ENCODE measurements around the gene USH2A. TPM values are rescaled to one million over a fixed set of nuclear protein-coding genes. Genes with fewer than 3 reads are reported as not detected.

USH2A gene
- total and polyA plus RNA-seq, 4 donors, result 0.09 to 0.39 (median 0.15) TPM

- Histone ChIP-seq H3K27ac (ENCODE audit: low read depth, low read length) (no peak overlapping the region), H3K36me3 (ENCODE audit: control insufficient read depth, insufficient read depth, low read length) (no peaks in the 10 kb centered on the region), H3K9me3 (ENCODE audit: control insufficient read depth, insufficient read depth, low read length) (no peaks in the 10 kb centered on the region), H3K4me3 (ENCODE audit: low read depth, low read length) (no peak overlapping the region), H3K27me3 (ENCODE audit: control insufficient read depth, insufficient read depth, low read length) (no peaks in the 10 kb centered on the region), H3K4me1 (ENCODE audit: control insufficient read depth, insufficient read depth, low read length) (no peaks in the 10 kb centered on the region)
- no peak for DNase-seq (ENCODE audit: low read depth in 4 of 6, low spot score in 6 of 6)
These were observed 797.3 kb downstream of the USH2A start for GRCh38 chr1:215625949-215626348.

GRCh38 chr1:215623162-215623561, 800.1 kb downstream of the USH2A start:
- no peak overlapping the region for H3K27ac ChIP-seq (ENCODE audit: low read depth, low read length)
- H3K36me3 ChIP-seq (ENCODE audit: control insufficient read depth, insufficient read depth, low read length), result no peaks in the 10 kb centered on the region
- H3K9me3 ChIP-seq (ENCODE audit: control insufficient read depth, insufficient read depth, low read length), result no peaks in the 10 kb centered on the region
- H3K4me1 ChIP-seq (ENCODE audit: control insufficient read depth, insufficient read depth, low read length), result no peaks in the 10 kb centered on the region
- no peaks in the 10 kb centered on the region for H3K27me3 ChIP-seq (ENCODE audit: control insufficient read depth, insufficient read depth, low read length)
- no peak overlapping the region for H3K4me3 ChIP-seq (ENCODE audit: low read depth, low read length)
- WGBS (ENCODE audit: insufficient coverage), result no CpG with 5 or more reads among the region's 4 CpGs
- peak in 1 of 6 donors; percentile 11 for DNase-seq (ENCODE audit: low read depth in 4 of 6, low spot score in 6 of 6)

- Histone ChIP-seq H3K27ac (ENCODE audit: low read depth, low read length) (no peak overlapping the region), H3K4me1 (ENCODE audit: control insufficient read depth, insufficient read depth, low read length) (no peaks in the 10 kb centered on the region)
- WGBS (ENCODE audit: insufficient coverage), result no CpG with 5 or more reads among the region's 1 CpG
These were observed 805.3 kb downstream of the USH2A start for GRCh38 chr1:215617979-215618378.

GRCh38 chr1:215612391-215612790, 810.9 kb downstream of the USH2A start:
- no peak overlapping the region for H3K27ac ChIP-seq (ENCODE audit: low read depth, low read length)
- no peak overlapping the region for H3K4me3 ChIP-seq (ENCODE audit: low read depth, low read length)
- peaks cover 2% of the 10 kb centered on the region for H3K9me3 ChIP-seq (ENCODE audit: control insufficient read depth, insufficient read depth, low read length)
- DNase-seq (ENCODE audit: low read depth in 4 of 6, low spot score in 6 of 6), result no peak
- no CpG with 5 or more reads among the region's 3 CpGs for WGBS (ENCODE audit: insufficient coverage)
- peaks cover 16% of the 10 kb centered on the region for H3K36me3 ChIP-seq (ENCODE audit: control insufficient read depth, insufficient read depth, low read length)
- H3K27me3 ChIP-seq (ENCODE audit: control insufficient read depth, insufficient read depth, low read length), result no peaks in the 10 kb centered on the region
- H3K4me1 ChIP-seq (ENCODE audit: control insufficient read depth, insufficient read depth, low read length), result no peaks in the 10 kb centered on the region

More at GRCh38 chr1:215617979-215618378, 805.3 kb downstream of the USH2A start:
- DNase-seq (ENCODE audit: low read depth in 4 of 6, low spot score in 6 of 6), result no peak
- Histone ChIP-seq H3K36me3 (ENCODE audit: control insufficient read depth, insufficient read depth, low read length) (peaks cover 11% of the 10 kb centered on the region), H3K4me3 (ENCODE audit: low read depth, low read length) (no peak overlapping the region), H3K9me3 (ENCODE audit: control insufficient read depth, insufficient read depth, low read length) (peaks cover 2% of the 10 kb centered on the region), H3K27me3 (ENCODE audit: control insufficient read depth, insufficient read depth, low read length) (no peaks in the 10 kb centered on the region)

GRCh38 chr1:215608646-215609045, 814.6 kb downstream of the USH2A start:
- no peak overlapping the region for H3K27ac ChIP-seq (ENCODE audit: low read depth, low read length)
- no peak overlapping the region for H3K4me3 ChIP-seq (ENCODE audit: low read depth, low read length)
- H3K4me1 ChIP-seq (ENCODE audit: control insufficient read depth, insufficient read depth, low read length), result no peaks in the 10 kb centered on the region
- no peak for DNase-seq (ENCODE audit: low read depth in 4 of 6, low spot score in 6 of 6)
- peaks cover 1% of the 10 kb centered on the region for H3K9me3 ChIP-seq (ENCODE audit: control insufficient read depth, insufficient read depth, low read length)
- no CpG with 5 or more reads among the region's 4 CpGs for WGBS (ENCODE audit: insufficient coverage)
- H3K27me3 ChIP-seq (ENCODE audit: control insufficient read depth, insufficient read depth, low read length), result no peaks in the 10 kb centered on the region
- H3K36me3 ChIP-seq (ENCODE audit: control insufficient read depth, insufficient read depth, low read length), result peaks cover 9% of the 10 kb centered on the region

GRCh38 chr1:215607412-215607811, 815.8 kb downstream of the USH2A start:
- H3K27ac ChIP-seq (ENCODE audit: low read depth, low read length), result no peak overlapping the region
- WGBS (ENCODE audit: insufficient coverage), result no CpG with 5 or more reads among the region's 1 CpG
- peaks cover 2% of the 10 kb centered on the region for H3K36me3 ChIP-seq (ENCODE audit: control insufficient read depth, insufficient read depth, low read length)
- H3K4me3 ChIP-seq (ENCODE audit: low read depth, low read length), result no peak overlapping the region
- no peak for DNase-seq (ENCODE audit: low read depth in 4 of 6, low spot score in 6 of 6)
- no peaks in the 10 kb centered on the region for H3K4me1 ChIP-seq (ENCODE audit: control insufficient read depth, insufficient read depth, low read length)
- H3K27me3 ChIP-seq (ENCODE audit: control insufficient read depth, insufficient read depth, low read length), result no peaks in the 10 kb centered on the region
- no peaks in the 10 kb centered on the region for H3K9me3 ChIP-seq (ENCODE audit: control insufficient read depth, insufficient read depth, low read length)

- H3K27ac ChIP-seq (ENCODE audit: low read depth, low read length), result no peak overlapping the region
- H3K27me3 ChIP-seq (ENCODE audit: control insufficient read depth, insufficient read depth, low read length), result no peaks in the 10 kb centered on the region
- H3K9me3 ChIP-seq (ENCODE audit: control insufficient read depth, insufficient read depth, low read length), result no peaks in the 10 kb centered on the region
- H3K4me1 ChIP-seq (ENCODE audit: control insufficient read depth, insufficient read depth, low read length), result no peaks in the 10 kb centered on the region
- H3K36me3 ChIP-seq (ENCODE audit: control insufficient read depth, insufficient read depth, low read length), result peaks cover 2% of the 10 kb centered on the region
- H3K4me3 ChIP-seq (ENCODE audit: low read depth, low read length), result no peak overlapping the region
- DNase-seq (ENCODE audit: low read depth in 4 of 6, low spot score in 6 of 6), result peak in 1 of 6 donors; percentile 20
- no CpG with 5 or more reads among the region's 2 CpGs for WGBS (ENCODE audit: insufficient coverage)
These were observed 816.6 kb downstream of the USH2A start for GRCh38 chr1:215606564-215607168.

- no peaks in the 10 kb centered on the region for H3K4me1 ChIP-seq (ENCODE audit: control insufficient read depth, insufficient read depth, low read length)
- H3K27ac ChIP-seq (ENCODE audit: low read depth, low read length), result no peak overlapping the region
- no peaks in the 10 kb centered on the region for H3K9me3 ChIP-seq (ENCODE audit: control insufficient read depth, insufficient read depth, low read length)
- DNase-seq (ENCODE audit: low read depth in 4 of 6, low spot score in 6 of 6), result no peak
- 80% methylated on average over 1 of the region's 3 CpGs for WGBS (ENCODE audit: insufficient coverage)
- H3K36me3 ChIP-seq (ENCODE audit: control insufficient read depth, insufficient read depth, low read length), result peaks cover 2% of the 10 kb centered on the region
- no peak overlapping the region for H3K4me3 ChIP-seq (ENCODE audit: low read depth, low read length)
- H3K27me3 ChIP-seq (ENCODE audit: control insufficient read depth, insufficient read depth, low read length), result no peaks in the 10 kb centered on the region
These were observed 817.2 kb downstream of the USH2A start for GRCh38 chr1:215606036-215606435.

GRCh38 chr1:215605011-215605621, 818.1 kb downstream of the USH2A start:
- H3K9me3 ChIP-seq (ENCODE audit: control insufficient read depth, insufficient read depth, low read length), result no peaks in the 10 kb centered on the region
- no peaks in the 10 kb centered on the region for H3K27me3 ChIP-seq (ENCODE audit: control insufficient read depth, insufficient read depth, low read length)
- H3K36me3 ChIP-seq (ENCODE audit: control insufficient read depth, insufficient read depth, low read length), result peaks cover 2% of the 10 kb centered on the region
- H3K4me3 ChIP-seq (ENCODE audit: low read depth, low read length), result no peak overlapping the region
- no peak for DNase-seq (ENCODE audit: low read depth in 4 of 6, low spot score in 6 of 6)
- no peaks in the 10 kb centered on the region for H3K4me1 ChIP-seq (ENCODE audit: control insufficient read depth, insufficient read depth, low read length)
- no peak overlapping the region for H3K27ac ChIP-seq (ENCODE audit: low read depth, low read length)

GRCh38 chr1:215603319-215603718, 819.9 kb downstream of the USH2A start:
- H3K36me3 ChIP-seq (ENCODE audit: control insufficient read depth, insufficient read depth, low read length), result no peaks in the 10 kb centered on the region
- H3K27ac ChIP-seq (ENCODE audit: low read depth, low read length), result no peak overlapping the region
- no peak for DNase-seq (ENCODE audit: low read depth in 4 of 6, low spot score in 6 of 6)
- H3K27me3 ChIP-seq (ENCODE audit: control insufficient read depth, insufficient read depth, low read length), result no peaks in the 10 kb centered on the region
- no peaks in the 10 kb centered on the region for H3K4me1 ChIP-seq (ENCODE audit: control insufficient read depth, insufficient read depth, low read length)
- H3K4me3 ChIP-seq (ENCODE audit: low read depth, low read length), result no peak overlapping the region
- no peaks in the 10 kb centered on the region for H3K9me3 ChIP-seq (ENCODE audit: control insufficient read depth, insufficient read depth, low read length)
